ENCODE results near the gene FAM124B. TPM values are rescaled to one million over a fixed set of nuclear protein-coding genes. Genes with fewer than 3 reads are reported as not detected.
"Not testable (repeated sequence)": the region's sequence is repeated elsewhere in the genome, so short reads cannot be mapped to it uniquely, and the experiment has no call there.

Gene FAM124B
- total RNA-seq, 1 donor from 2014 or later: 1.1 TPM

- Histone ChIP-seq H3K4me1 (peaks cover 16% of the 10 kb centered on the region), H3K27ac (replicated peaks) (peak overlapping the region; percentile 83), H3K9me3 (replicated peaks) (no peaks in the 10 kb centered on the region), H3K36me3 (no peaks in the 10 kb centered on the region), H3K4me3 (peak overlapping the region; percentile 66), H3K27me3 (ENCODE audit: low read depth) (no peaks in the 10 kb centered on the region)
- TF ChIP-seq, protein P1, sequence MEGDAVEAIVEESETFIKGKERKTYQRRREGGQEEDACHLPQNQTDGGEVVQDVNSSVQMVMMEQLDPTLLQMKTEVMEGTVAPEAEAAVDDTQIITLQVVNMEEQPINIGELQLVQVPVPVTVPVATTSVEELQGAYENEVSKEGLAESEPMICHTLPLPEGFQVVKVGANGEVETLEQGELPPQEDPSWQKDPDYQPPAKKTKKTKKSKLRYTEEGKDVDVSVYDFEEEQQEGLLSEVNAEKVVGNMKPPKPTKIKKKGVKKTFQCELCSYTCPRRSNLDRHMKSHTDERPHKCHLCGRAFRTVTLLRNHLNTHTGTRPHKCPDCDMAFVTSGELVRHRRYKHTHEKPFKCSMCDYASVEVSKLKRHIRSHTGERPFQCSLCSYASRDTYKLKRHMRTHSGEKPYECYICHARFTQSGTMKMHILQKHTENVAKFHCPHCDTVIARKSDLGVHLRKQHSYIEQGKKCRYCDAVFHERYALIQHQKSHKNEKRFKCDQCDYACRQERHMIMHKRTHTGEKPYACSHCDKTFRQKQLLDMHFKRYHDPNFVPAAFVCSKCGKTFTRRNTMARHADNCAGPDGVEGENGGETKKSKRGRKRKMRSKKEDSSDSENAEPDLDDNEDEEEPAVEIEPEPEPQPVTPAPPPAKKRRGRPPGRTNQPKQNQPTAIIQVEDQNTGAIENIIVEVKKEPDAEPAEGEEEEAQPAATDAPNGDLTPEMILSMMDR (IDR thresholded peaks at IDR 0.05; ENCODE audit: borderline replicate concordance): no peak
- DNase-seq: no peak
- intact Hi-C loops (cut with micrococcal nuclease): no loop called here
Observed at GRCh38 chr2:224400174-224400810, 1.6 kb downstream of the FAM124B start.

GRCh38 chr2:224398289-224398688 lies 3.6 kb downstream of the FAM124B start:
- TF ChIP-seq, protein P1 (IDR thresholded peaks at IDR 0.05; ENCODE audit: borderline replicate concordance): no peak
- no peak for DNase-seq
- Histone ChIP-seq H3K36me3 (no peaks in the 10 kb centered on the region), H3K27me3 (ENCODE audit: low read depth) (no peaks in the 10 kb centered on the region), H3K4me3 (peak overlapping the region; percentile 66), H3K4me1 (peaks cover 14% of the 10 kb centered on the region), H3K27ac (replicated peaks) (no peak overlapping the region), H3K9me3 (replicated peaks) (no peaks in the 10 kb centered on the region)
- intact Hi-C loops (cut with micrococcal nuclease): no loop called here

- not testable (repeated sequence) for H3K27me3 ChIP-seq (ENCODE audit: low read depth)
Observed at GRCh38 chr2:224397100-224397499, 4.8 kb downstream of the FAM124B start.

GRCh38 chr2:224395620-224396390 lies 6.1 kb downstream of the FAM124B start:
- Histone ChIP-seq H3K4me1 (peaks cover 5% of the 10 kb centered on the region), H3K27me3 (ENCODE audit: low read depth) (no peaks in the 10 kb centered on the region), H3K9me3 (replicated peaks) (no peaks in the 10 kb centered on the region), H3K4me3 (no peak overlapping the region), H3K27ac (replicated peaks) (no peak overlapping the region), H3K36me3 (no peaks in the 10 kb centered on the region)
- no peak for DNase-seq
- intact Hi-C loops (cut with micrococcal nuclease): no loop called here
- TF ChIP-seq, protein P1 (IDR thresholded peaks at IDR 0.05; ENCODE audit: borderline replicate concordance): no peak

More at GRCh38 chr2:224397100-224397499, 4.8 kb downstream of the FAM124B start:
- DNase-seq; H3K4me3 ChIP-seq; H3K4me1 ChIP-seq; H3K9me3 ChIP-seq (replicated peaks); H3K27ac ChIP-seq (replicated peaks); intact Hi-C loops (cut with micrococcal nuclease); H3K36me3 ChIP-seq: not testable (repeated sequence)

DNA sequence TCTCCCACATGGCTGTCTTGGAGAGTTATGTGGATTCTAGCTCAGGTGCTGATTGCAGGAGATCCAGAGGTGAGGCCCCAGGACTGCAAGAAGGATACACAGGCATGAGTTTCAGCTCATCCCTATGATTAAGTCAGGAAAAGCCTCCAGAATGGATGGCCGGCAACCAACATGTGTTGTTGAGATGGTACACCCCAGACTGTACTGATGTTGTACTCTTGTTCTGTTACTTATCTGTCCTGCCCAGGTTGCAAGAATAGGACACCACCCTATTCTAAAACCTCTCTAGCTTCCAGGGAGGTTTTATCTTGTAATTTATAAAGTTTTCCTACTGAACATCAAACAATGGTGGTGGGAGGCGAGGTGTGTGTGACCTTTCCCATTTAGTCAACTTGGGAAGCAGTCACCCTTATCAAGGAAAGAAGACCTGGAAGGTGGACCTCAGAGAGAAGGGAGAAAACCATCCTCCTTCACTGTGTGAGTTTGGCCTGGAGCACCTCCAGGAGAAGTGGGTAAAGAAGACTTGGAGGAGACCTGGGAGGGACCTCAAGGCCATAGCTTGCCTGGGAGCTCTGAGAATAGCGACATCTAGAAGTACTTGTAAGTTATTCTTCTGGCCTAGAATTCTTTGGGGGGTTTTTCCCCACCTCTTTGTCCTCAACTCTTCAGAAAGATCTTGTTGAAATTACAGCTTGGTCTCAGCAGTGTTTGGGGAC lies 8.6 kb downstream of the FAM124B start:
- Histone ChIP-seq H3K27me3 (ENCODE audit: low read depth) (no peaks in the 10 kb centered on the region), H3K9me3 (replicated peaks) (no peaks in the 10 kb centered on the region), H3K4me1 (no peaks in the 10 kb centered on the region), H3K27ac (replicated peaks) (no peak overlapping the region), H3K4me3 (no peak overlapping the region), H3K36me3 (no peaks in the 10 kb centered on the region)
- TF ChIP-seq, protein P1 (IDR thresholded peaks at IDR 0.05; ENCODE audit: borderline replicate concordance): no peak
- DNase-seq: no peak
- intact Hi-C loops (cut with micrococcal nuclease): no loop called here
